CD14-positive monocyte (primary cell): ENCODE data around the gene SAG. TPM values are rescaled to one million over a fixed set of nuclear protein-coding genes. Genes with fewer than 3 reads are reported as not detected.

Source experiments
- DNase-seq, 3 donors: peaks; one replicate each; pipeline ENCODE4 v3.0.0-alpha.2; 2011 to 2022
- H2AFZ ChIP-seq: 2 replicates; pipeline ENCODE4 v1.6.0; 2012; ENCODE audit warnings: mild to moderate bottlenecking, low read depth, low read length, inconsistent platforms; ENCODE audit not compliant: insufficient read depth, poor library complexity, severe bottlenecking
- H3K27ac ChIP-seq, 2 donors: 1 replicate in 1 of 2; 2 replicates in 1 of 2; pipeline ENCODE4 v1.5.1; 2012 to 2013; ENCODE audit warnings: low read length in 2 of 2, control low read depth in 1 of 2, inconsistent platforms in 1 of 2, low read depth in 1 of 2, mild to moderate bottlenecking in 1 of 2
- H3K27me3 ChIP-seq, 2 donors: one replicate each; pipeline versions ENCODE4 v1.6.0 to v1.6.1; 2011 to 2013; ENCODE audit warnings: low read length in 2 of 2; ENCODE audit not compliant: control insufficient read depth in 2 of 2, insufficient read depth in 2 of 2
- H3K36me3 ChIP-seq, 2 donors: replicated peaks in 1 of 2; 1 replicate in 1 of 2; 2 replicates in 1 of 2; pipeline versions ENCODE4 v1.5.1 to v1.6.1; 2012 to 2013; ENCODE audit warnings: low read length in 2 of 2, control low read depth in 1 of 2, inconsistent platforms in 1 of 2, mild to moderate bottlenecking in 1 of 2; ENCODE audit not compliant: insufficient read depth in 2 of 2, control insufficient read depth in 1 of 2
- H3K4me1 ChIP-seq, 2 donors: 1 replicate in 1 of 2; 2 replicates in 1 of 2; pipeline versions ENCODE4 v1.5.1 to v1.6.1; 2012 to 2013; ENCODE audit warnings: low read length in 2 of 2, control low read depth in 1 of 2, inconsistent platforms in 1 of 2, mild to moderate bottlenecking in 1 of 2, moderate library complexity in 1 of 2; ENCODE audit not compliant: insufficient read depth in 2 of 2, control insufficient read depth in 1 of 2
- H3K4me2 ChIP-seq: replicated peaks from 2 replicates; pipeline ENCODE3; 2012; ENCODE audit warnings: low read length, moderate library complexity, mild to moderate bottlenecking; ENCODE audit not compliant: poor library complexity, severe bottlenecking; ENCODE audit errors: extremely low read depth
- H3K4me3 ChIP-seq, 3 experiments: fragments of 200-600 bp in 1 of 3; sonication (generic) in 1 of 3; replicated peaks in 1 of 3; 1 replicate in 2 of 3; 2 replicates in 1 of 3; pipeline ENCODE4 v1.5.1; 2011 to 2013; ENCODE audit warnings: low read length in 3 of 3, mild to moderate bottlenecking in 3 of 3, control low read depth in 2 of 3, low read depth in 2 of 3, inconsistent platforms in 1 of 3, moderate library complexity in 1 of 3
- H3K79me2 ChIP-seq: 2 replicates; pipeline ENCODE4 v1.6.0; 2012; ENCODE audit warnings: mild to moderate bottlenecking, control low read depth, inconsistent platforms, low read length, moderate library complexity; ENCODE audit not compliant: insufficient read depth
- H3K9ac ChIP-seq: 2 replicates; pipeline ENCODE4 v1.6.0; 2017; ENCODE audit warnings: low read length, mild to moderate bottlenecking; ENCODE audit not compliant: insufficient read depth, poor library complexity, severe bottlenecking
- H3K9me3 ChIP-seq, 2 donors: replicated peaks in 1 of 2; 1 replicate in 1 of 2; 2 replicates in 1 of 2; pipeline versions ENCODE4 v1.5.1 to v1.6.1; 2012 to 2013; ENCODE audit warnings: low read length in 2 of 2, control low read depth in 1 of 2; ENCODE audit not compliant: control insufficient read depth in 1 of 2, insufficient read depth in 1 of 2
- H4K20me1 ChIP-seq: 2 replicates; pipeline ENCODE4 v1.6.0; 2012; ENCODE audit warnings: mild to moderate bottlenecking, low read length, control low read depth, moderate library complexity; ENCODE audit not compliant: insufficient read depth
- H3K27ac Mint-ChIP-seq, 7 donors: one replicate each; pipeline ENCODE4 v1.8.0; 2020; ENCODE audit warnings: mild to moderate bottlenecking in 7 of 7, mixed read lengths in 7 of 7, moderate library complexity in 6 of 7, inconsistent platforms in 2 of 7
- H3K27me3 Mint-ChIP-seq, 3 donors: one replicate each; pipeline ENCODE4 v1.8.0; 2021 to 2022; ENCODE audit warnings: low read depth in 3 of 3, mild to moderate bottlenecking in 3 of 3, mixed read lengths in 3 of 3, moderate library complexity in 3 of 3, inconsistent platforms in 1 of 3
- H3K36me3 Mint-ChIP-seq, 2 donors: one replicate each; pipeline ENCODE4 v1.8.0; 2020; ENCODE audit warnings: mixed read lengths in 2 of 2, inconsistent platforms in 1 of 2, mild to moderate bottlenecking in 1 of 2
- H3K4me1 Mint-ChIP-seq: one replicate; pipeline ENCODE4 v1.8.0; 2020; ENCODE audit warnings: mild to moderate bottlenecking, mixed read lengths
- H3K4me3 Mint-ChIP-seq, 2 donors: one replicate each; pipeline ENCODE4 v1.8.0; 2020; ENCODE audit warnings: mild to moderate bottlenecking in 2 of 2, mixed read lengths in 2 of 2, moderate library complexity in 1 of 2
- H3K9me3 Mint-ChIP-seq, 7 donors: one replicate each; pipeline ENCODE4 v1.8.0; 2020 to 2022; ENCODE audit warnings: mixed read lengths in 7 of 7, mild to moderate bottlenecking in 6 of 7, moderate library complexity in 6 of 7, inconsistent platforms in 2 of 7
- WGBS: methylation state at CpG from one replicate; pipeline ENCODE4 v1.1.5; 2013; ENCODE audit warnings: missing lambda C conversion rate; ENCODE audit not compliant: insufficient coverage; 5-methylcytosine and 5-hydroxymethylcytosine counted together
- intact Hi-C, 2 donors: fragments of 100-400 bp; cut with micrococcal nuclease; formaldehyde crosslinking; loops; one replicate each; pipeline versions ENCODE4 v1.15.0 to v1.15.1; 2023
- polyA plus RNA-seq, 3 donors: library from polyadenylated mRNA; depleted of rRNA in 1 of 3; unstranded in 2 of 3; stranded (reverse) in 1 of 3; fragments of 300-500 nt in 2 of 3; fragments of >200 nt in 1 of 3; fragmentation: Illumina TruSeq in 2 of 3; gene quantifications; 1 replicate in 2 of 3; 2 replicates in 1 of 3; pipeline ENCODE4 v1.2.3, GENCODE V29; 2012 to 2021
- TF ChIP-seq, protein P1 (sequence below): fragments of 200-600 bp; IDR thresholded peaks from one replicate; pipeline ENCODE4 v1.8.0; 2022; ENCODE audit warnings: antibody characterized with exemption, mild to moderate bottlenecking

SAG gene
- polyA plus RNA-seq, 3 donors = 0.04 to 0.87 TPM; not detected in 1

DNA sequence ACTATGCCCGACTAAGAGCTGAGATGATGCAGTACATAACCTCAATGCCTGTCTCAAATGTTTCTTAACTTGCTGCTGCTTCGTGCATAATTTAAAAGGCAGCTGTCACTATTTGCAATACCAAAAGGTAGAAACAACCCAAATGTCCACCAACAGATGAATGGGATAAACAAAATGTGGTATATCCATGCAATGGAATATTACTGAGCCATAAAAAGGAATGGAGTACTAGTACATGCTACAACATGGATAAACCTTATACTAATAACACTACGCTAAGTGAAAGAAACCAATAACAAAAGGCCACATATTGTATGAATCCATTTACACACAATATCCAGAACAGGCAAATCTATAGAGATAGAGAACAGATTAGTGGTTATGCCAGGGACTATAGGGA is 33.7 kb downstream of the SAG start:
- Histone ChIP-seq H3K27me3 (no peaks in the 10 kb centered on the region), H3K9me3 (no peaks in the 10 kb centered on the region), H3K4me1 (peaks cover 25 to 28% of the 10 kb centered on the region in 2 donors), H3K4me2 (no peak overlapping the region), H2AFZ (no peak overlapping the region), H3K27ac (no peak overlapping the region), H4K20me1 (no peaks in the 10 kb centered on the region), H3K4me3 (no peak overlapping the region), H3K79me2 (no peaks in the 10 kb centered on the region), H3K9ac (no peak overlapping the region), H3K36me3 (no peaks in the 10 kb centered on the region)
- no peak overlapping the region for H3K4me3 Mint-ChIP-seq
- DNase-seq = no peak
- TF ChIP-seq, protein P1, sequence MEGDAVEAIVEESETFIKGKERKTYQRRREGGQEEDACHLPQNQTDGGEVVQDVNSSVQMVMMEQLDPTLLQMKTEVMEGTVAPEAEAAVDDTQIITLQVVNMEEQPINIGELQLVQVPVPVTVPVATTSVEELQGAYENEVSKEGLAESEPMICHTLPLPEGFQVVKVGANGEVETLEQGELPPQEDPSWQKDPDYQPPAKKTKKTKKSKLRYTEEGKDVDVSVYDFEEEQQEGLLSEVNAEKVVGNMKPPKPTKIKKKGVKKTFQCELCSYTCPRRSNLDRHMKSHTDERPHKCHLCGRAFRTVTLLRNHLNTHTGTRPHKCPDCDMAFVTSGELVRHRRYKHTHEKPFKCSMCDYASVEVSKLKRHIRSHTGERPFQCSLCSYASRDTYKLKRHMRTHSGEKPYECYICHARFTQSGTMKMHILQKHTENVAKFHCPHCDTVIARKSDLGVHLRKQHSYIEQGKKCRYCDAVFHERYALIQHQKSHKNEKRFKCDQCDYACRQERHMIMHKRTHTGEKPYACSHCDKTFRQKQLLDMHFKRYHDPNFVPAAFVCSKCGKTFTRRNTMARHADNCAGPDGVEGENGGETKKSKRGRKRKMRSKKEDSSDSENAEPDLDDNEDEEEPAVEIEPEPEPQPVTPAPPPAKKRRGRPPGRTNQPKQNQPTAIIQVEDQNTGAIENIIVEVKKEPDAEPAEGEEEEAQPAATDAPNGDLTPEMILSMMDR = no peak
- WGBS = no CpG with 5 or more reads among the region's 3 CpGs
- H3K27me3 Mint-ChIP-seq = peaks cover 0 to 2% (median 2%) of the 10 kb centered on the region in 3 donors
- no peak overlapping the region for H3K27ac Mint-ChIP-seq
- intact Hi-C loops = no loop called here
- peaks cover 0 to 5% (median 0%) of the 10 kb centered on the region in 7 donors for H3K9me3 Mint-ChIP-seq
- peaks cover 38% of the 10 kb centered on the region for H3K4me1 Mint-ChIP-seq
- H3K36me3 Mint-ChIP-seq = no peaks in the 10 kb centered on the region

DNA sequence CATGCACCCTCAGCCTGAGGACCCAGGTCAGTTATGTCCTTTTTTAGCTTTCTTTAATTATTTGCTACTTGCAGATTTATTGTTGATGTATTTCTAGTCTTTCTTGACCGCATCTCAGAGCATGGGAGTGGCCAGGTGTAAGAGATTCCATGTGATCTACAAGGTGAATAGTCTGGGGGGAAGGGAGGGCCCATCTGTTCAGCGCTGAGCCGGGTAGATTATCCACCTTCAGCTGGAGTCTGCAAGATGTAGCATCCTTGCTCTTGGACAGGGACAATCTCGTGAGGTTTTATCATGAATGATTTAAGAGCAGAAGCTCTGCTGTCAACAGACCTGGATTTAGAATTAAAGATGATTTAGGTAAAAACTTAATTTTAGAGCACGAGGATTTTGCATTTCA is 34.7 kb downstream of the SAG start:
- Histone ChIP-seq H3K79me2 (no peaks in the 10 kb centered on the region), H3K36me3 (no peaks in the 10 kb centered on the region), H3K27ac (no peak overlapping the region), H2AFZ (no peak overlapping the region), H4K20me1 (no peaks in the 10 kb centered on the region), H3K4me1 (peaks cover 25 to 28% of the 10 kb centered on the region in 2 donors), H3K9ac (no peak overlapping the region), H3K27me3 (no peaks in the 10 kb centered on the region), H3K4me2 (no peak overlapping the region), H3K9me3 (no peaks in the 10 kb centered on the region), H3K4me3 (no peak overlapping the region)
- DNase-seq = no peak
- Mint-ChIP-seq H3K27ac (no peak overlapping the region), H3K27me3 (peaks cover 0 to 2% (median 0%) of the 10 kb centered on the region in 3 donors), H3K4me3 (no peak overlapping the region), H3K9me3 (peaks cover 0 to 5% (median 0%) of the 10 kb centered on the region in 7 donors), H3K36me3 (no peaks in the 10 kb centered on the region), H3K4me1 (peaks cover 38% of the 10 kb centered on the region)
- intact Hi-C loops = no loop called here
- WGBS = 96% methylated on average over 4 of the region's 5 CpGs
- TF ChIP-seq, protein P1 = no peak
